Stimulated activated CD4-positive, alpha-beta T cell treated with anti-CD3 and anti-CD28 coated beads, TNF-alpha, amount 100 ng/mL, for 1 hour (primary cell): ENCODE results near the gene SCN2B.

Experiments used
- DNase-seq, 3 donors: peaks; one replicate each; pipeline ENCODE4 v3.0.0-alpha.2; 2020; ENCODE audit warnings: low read depth in 3 of 3, low spot score in 1 of 3

The SCN2B gene

DNA sequence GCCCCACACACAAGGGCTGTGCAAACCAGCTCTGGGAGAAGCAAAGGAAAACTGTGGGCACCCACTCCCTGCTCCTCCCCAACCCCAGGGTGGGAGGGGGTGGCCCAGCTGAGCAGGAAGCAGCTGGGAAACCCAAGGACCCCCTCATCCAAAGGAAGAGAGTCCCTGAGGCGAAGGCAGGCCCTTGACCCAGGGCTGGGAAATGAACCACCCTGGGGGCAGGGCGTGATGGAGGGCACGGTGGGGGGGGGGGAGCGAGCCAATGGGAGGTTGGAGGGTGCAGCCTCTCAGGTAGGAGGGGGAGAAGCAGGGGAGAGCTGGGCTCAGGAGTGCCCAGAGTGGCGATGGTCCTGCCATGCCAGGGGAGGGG, 40.7 kb downstream of the SCN2B start:
- DNase-seq, result no peak

DNA sequence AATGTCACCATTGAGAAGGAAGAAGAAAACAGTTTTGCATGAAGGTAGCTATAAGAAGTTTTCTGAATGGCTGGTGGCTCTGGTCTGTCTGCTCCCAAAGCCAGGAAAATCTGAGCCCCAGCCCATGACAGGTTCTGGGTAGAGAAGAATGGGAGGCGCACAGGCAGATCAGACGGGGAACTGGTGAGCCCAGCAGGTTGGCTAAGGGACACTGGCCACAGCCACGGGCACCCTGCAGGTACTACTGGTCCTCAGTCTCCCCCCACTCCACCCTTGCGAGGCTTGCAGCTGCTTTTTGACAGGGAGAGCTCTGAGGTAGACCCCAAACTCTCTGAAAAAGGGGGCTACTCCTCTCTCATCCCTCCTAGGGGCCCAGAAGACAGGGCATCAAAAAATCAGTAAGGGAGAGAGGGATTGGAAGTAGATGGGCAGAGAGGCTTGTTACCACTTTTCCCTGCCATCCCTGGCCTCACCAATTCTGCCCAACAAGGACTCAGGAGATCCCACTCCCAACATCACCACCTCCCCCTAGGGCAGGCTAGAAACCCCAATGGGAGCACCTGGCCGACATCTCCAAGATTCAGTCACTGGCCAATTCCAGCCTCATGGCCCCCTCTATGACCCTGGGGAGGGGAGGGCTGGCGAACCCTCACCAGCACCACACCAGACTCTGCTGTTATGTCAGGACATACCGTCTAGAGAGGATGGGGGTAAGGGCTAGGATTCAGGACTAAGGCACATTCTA, 41.2 kb downstream of the SCN2B start:
- DNase-seq, result no peak

DNA sequence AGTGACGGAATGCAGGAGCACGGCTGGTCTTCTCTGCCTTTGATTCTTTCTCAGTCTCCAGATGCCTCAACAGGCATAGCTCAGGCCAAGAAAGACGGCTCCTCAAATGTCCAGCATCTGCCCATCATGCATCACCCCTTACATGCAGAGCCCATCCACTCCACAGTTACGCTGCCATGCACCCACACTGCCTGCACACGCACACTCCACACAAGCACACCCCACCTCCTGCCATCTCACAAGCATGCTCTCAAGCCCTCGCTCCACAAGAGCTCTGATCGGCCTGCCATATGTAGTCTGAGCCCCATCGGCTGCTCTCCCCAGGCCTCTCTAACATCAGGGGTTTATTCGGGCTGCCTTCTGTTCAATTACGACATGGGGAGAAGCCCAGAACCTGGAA, 42.6 kb downstream of the SCN2B start:
- DNase-seq, result no peak

DNA sequence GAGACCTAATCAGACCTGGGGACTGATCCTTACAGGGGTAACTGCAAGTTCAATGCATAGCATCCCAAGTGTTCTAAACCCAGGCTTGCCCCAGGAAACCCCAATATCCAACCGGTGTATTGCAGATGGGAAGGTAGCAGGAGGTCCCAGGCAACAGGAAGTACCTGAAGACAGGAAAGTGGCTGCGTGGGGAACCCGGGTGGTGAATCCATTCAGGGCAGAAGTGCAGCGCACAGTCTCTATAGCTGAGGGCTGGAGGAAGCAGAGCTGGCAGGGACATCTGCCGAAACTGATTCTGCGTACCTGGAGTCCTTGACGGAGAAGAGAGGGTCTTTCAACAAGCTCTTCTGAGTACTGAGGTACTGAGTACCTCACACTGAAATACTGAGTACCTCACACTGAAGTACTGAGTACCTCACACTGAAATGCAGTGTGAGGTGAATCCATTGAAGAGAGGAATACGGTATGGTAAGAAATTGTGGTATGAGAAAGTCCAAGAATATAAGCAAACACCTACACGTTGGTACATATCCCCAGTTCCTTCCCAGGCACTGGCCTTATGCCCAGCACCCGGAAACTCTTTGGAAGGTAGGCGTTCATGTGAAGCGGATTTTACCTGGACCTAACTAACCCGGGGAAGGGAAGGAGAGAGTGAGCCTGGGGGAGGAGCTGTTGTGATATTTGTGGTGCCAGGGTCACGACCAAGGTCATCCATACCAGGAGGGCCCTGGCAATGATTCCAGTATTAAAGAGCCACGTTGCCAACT, 43.9 kb downstream of the SCN2B start:
- DNase-seq, result no peak

DNA sequence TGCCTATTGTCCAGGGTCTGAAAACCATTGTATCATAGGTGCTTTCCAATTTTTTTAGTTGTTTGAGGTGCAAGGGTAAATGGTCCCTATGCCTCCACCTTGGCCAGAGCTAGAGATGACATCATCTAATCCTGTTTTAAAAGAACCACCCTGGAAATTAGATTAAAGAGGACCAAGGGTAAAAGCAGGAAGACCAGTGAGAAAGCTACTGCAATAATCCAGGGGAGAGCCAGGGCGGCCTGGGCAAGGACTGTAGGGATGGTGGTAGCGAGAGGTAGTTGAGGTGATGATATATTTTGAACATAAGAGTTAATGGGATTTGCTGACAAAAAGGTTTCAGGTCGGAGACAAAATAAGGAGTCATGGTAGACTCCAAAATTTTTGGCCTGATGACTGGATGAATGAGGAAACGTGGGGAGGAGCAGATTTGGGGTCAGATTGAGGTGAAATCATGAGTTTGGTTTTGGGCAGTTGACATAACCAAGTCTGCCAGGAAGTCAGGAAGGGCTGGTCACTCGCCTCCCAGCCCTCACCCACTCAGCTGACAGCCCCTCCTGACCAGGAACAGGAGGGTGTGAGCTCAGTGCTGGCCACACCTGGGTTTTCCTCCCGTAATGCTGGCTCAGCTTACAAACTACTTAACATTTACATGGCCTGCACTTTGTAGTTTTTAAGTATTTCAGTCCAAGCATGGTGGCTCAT, 46.8 kb downstream of the SCN2B start:
- DNase-seq, result no peak

DNA sequence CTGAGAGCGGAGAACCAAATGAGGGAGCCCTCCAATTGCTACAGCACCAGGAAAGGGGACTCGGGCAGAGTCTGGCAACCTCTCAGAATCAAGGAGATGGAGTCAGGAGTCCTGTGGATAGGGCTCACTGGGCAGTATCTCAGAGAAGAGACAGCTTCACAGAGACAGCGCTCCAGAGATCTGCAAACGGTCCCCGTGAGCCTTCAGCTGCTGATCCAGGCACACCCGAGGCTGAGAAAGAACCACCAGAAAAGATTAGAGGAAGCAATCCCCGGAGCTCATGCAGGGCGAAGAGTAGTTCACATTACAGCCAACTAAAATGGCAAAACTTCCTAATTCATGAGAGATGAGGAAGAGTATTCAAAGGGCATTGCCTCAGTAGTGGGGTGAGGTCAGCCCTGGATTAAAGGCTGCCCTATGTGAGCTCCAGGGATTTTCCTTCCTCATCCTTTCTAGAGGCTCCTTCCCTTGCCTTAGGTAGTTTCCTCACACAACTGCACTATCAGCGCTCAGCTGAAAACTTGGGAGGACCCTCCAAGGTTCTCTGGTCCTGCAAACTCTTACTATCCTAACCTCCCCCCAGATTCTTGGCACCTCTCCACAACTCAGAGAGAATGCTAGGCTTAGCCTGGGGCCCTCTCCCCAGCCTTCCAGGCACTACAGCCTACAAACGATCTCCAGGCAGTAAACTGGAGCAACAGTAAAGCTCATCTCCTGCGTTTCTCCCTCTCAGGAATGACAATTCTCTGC, 47.5 kb downstream of the SCN2B start:
- DNase-seq, result no peak

DNA sequence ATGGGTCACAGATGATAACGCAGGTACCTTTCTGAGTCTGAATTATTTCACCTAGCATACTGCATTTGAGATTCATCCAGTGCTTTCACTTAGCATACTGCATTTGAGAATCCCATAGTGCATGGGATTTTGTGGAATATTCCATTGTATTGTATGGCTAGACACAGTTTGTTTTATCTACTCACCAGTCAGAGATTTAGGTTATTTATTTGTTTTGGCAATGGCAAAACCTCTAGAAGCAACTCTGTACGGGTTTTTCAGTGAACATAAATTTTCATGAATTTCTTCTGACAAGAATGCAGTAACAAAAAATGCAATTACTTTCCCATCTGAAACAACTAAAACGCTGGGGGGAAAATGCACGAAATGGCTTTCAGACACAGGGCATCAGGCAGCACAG, 48.1 kb downstream of the SCN2B start:
- DNase-seq, result no peak

DNA sequence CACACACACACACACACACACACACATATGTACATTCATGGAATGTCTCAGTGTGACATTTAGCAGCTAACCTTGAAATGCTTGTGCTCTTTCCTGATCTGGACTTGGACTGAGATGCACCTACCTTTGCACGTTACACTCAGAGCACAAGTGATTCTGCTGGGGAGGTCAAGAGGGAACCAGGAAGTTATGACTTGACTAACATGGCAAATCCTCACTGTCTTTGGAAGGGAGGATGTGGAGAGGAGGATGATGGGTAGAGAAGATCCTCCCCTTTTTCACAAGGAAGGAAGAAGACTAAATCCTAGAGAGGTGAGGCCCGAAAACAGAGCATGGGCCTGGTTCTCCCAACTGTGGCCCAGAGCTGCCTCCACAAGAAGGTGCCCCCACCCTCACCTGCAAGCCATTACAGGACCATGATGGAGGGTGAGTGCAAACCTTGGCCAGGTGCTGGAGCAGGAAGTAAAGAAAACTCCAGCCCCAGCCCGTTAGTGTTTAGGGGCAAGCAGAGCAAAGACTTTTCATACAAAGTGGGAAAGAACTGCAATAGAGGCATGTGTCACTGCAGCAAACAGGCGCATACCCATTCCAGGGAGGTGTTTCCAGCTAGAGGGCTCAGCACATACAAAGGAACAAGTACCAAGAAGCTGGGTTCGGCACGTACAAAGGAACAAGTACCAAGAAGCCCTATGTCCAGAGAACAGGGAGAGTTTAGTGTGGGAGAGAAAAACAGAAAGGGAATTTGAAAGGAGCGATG, 50.2 kb downstream of the SCN2B start:
- DNase-seq, result no peak

DNA sequence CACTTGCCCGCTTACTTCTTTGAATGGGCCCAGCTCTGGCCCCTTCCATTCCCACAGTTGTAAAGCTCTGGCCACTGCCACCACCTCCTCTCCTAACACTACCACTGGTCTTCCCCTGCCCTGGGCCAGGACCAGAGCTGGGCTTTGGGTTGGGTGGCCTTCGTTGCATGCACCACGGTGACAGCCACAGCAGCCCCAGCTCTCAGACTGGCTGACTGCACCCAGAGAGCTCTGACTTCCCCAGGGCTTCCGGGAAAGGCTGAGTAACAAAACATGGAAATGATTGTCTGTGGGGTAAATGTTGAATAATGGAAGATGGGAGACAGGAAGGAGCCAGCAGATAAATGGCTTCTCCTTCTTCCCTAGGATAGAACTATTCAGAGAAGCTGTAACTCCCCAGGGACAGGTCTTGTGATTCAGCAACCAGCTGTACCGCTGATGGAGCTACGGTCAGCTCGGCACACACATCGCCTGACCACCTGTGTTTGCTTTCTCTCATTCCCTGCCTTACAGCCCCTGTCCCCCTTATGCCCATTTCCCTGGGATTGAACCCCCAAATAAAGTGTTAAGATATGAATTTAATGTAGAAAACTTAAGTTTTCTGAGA, 51.4 kb downstream of the SCN2B start:
- no peak for DNase-seq

DNA sequence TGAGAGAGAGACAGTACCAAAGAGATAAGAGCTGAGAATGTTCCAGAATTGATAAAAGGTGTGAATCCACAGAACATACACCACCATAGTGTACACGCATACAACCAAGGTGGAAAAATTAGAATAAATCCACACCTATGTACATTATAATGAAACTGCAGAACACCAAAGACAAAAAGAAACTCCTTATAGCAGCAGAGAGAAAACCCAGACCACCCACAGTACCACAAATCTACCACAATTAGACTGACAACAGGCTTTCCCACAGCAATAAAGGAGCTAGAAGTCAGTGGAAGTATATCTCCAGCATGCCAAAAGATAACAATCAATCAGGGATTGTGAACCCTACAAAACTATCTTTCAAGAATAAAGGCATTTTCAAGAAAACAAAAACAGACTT, 55.6 kb downstream of the SCN2B start:
- DNase-seq, result no peak

DNA sequence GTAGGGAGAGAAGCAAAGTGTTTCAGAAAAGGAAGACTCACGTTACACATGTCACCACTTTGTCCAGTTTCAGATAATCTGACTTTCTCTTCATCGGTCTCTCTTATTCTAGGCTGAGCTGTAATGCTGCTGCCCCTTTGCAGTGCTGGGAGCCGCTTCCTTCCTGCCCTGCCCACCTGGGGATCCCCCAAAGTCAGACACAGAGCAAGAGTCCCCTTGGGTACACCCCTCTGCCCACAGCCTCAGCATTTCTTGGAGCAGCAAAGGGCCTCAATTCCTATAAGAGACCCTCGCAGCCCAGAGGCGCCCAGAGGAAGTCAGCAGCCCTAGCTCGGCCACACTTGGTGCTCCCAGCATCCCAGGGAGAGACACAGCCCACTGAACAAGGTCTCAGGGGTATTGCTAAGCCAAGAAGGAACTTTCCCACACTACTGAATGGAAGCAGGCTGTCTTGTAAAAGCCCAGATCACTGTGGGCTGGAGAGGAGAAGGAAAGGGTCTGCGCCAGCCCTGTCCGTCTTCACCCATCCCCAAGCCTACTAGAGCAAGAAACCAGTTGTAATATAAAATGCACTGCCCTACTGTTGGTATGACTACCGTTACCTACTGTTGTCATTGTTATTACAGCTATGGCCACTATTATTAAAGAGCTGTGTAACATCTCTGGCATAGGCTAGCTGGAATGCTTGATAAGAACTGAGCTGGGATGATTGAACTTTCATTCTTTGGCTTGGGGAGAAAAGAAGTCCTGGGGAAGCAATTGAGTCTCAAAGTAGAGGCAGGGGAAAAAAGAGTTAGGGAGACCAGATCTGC, 58.4 kb downstream of the SCN2B start:
- no peak for DNase-seq

DNA sequence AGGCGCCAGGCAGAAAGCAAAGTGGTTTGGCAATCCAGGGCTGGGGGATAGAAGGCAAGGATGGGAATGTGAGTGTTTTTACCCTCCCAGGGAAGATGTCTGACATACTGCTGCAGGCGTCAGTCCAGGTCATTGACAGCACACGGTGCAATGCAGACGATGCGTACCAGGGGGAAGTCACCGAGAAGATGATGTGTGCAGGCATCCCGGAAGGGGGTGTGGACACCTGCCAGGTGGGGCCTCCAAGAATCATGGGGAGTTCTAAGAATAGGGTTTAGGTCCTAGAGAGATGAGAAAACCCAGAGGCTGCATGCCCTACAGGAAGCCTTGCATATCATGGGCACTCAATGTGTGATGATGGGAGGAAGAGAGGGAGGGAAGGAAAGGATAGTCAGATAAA, 61.4 kb downstream of the SCN2B start:
- DNase-seq, result no peak

DNA sequence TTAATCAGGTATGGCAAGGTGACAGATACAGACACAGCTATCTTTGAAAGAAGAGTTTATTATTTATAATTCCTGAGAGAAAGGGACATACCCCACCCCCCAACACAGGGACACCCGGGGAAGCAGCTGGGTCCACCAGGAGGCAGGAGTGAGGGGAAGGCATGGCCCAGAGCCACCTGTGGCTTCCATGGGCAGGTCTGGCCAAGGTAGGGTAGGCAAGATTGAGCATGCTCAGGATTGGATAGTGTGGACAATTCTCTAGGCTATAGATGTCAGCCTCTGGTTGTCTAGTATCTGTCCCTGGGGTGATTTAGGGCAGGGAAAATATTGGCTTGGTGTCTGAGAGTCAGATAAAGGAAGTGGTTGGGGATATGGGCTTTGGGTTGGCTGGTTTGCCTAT, 62.2 kb downstream of the SCN2B start:
- no peak for DNase-seq

DNA sequence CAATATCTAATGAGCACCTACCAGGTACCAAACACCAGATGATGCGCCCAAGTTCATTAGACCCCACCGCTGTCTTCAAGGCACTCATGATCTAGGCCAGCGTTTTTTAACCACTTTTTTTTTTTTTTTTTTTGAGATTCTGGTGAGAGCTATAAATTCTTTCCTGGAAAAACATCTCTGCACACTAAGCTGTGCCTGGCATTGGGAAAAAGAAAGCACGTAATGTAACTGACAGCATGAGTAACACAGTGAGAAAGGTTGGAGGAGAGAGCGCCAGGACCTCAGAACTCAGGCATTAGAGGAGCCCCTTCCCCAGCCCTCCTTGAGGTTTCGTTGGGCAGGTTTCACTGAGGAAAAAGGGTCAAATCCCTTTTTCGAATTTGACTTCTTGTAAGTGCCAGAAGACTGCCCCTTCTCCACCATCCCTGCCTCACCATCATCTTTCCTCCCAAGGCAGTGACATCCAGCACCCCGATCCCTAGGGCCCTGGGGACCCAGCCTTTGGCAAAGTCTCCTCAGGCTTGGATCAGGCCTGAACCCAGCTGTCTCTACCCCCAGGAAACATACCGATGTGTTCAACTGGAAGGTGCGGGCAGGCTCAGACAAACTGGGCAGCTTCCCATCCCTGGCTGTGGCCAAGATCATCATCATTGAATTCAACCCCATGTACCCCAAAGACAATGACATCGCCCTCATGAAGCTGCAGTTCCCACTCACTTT, 63.6 kb downstream of the SCN2B start:
- no peak for DNase-seq
